DMS53 (cell line): ENCODE measurements around the gene TOMT.

Source experiments
- DNase-seq: peaks from one replicate; lab custom pipeline; 2025; lab: John Stamatoyannopoulos, UW

Gene TOMT

GRCh38 chr11:72105888-72106287 is at the start of gene TOMT:
Gene TOMT, plus strand, starts transcription at chr11:72105924. Its CDS starts 28 bp downstream, at chr11:72105952.
- no peak for DNase-seq

GRCh38 chr11:72058416-72059034 is 47.2 kb upstream of the TOMT start:
- DNase-seq, result no peak

- no peak for DNase-seq
Measured at GRCh38 chr11:72061739-72062396, 43.9 kb upstream of the TOMT start.

- DNase-seq, result no peak
Measured at GRCh38 chr11:72066855-72067254, 38.9 kb upstream of the TOMT start.

GRCh38 chr11:72067266-72067665 is 38.5 kb upstream of the TOMT start:
- DNase-seq, result no peak

- DNase-seq, result no peak
Measured at GRCh38 chr11:72067676-72068075, 38.0 kb upstream of the TOMT start.

- no peak for DNase-seq
Measured at GRCh38 chr11:72069200-72069599, 36.5 kb upstream of the TOMT start.

GRCh38 chr11:72069787-72070251 is 35.9 kb upstream of the TOMT start:
- peak; percentile 87 for DNase-seq

GRCh38 chr11:72070491-72070890 is 35.2 kb upstream of the TOMT start:
- no peak for DNase-seq

GRCh38 chr11:72072348-72072747 is 33.4 kb upstream of the TOMT start:
- peak; percentile 77 for DNase-seq

- no peak for DNase-seq
Measured at GRCh38 chr11:72075109-72075508, 30.6 kb upstream of the TOMT start.

- DNase-seq, result no peak
Measured at GRCh38 chr11:72075756-72076155, 30.0 kb upstream of the TOMT start.

- DNase-seq, result no peak
Measured at GRCh38 chr11:72078477-72078876, 27.2 kb upstream of the TOMT start.

- no peak for DNase-seq
Measured at GRCh38 chr11:72079819-72080325, 25.9 kb upstream of the TOMT start.

GRCh38 chr11:72080326-72081183 is 25.2 kb upstream of the TOMT start, which contains the start of the genes LRRC51 and NUMA1:
Gene LRRC51, plus strand, starts transcription at chr11:72080850. Its CDS starts 8,234 bp downstream, at chr11:72089084.
Gene NUMA1, minus strand, starts transcription at chr11:72080542. Its CDS starts 44,599 bp downstream, at chr11:72035943.
- DNase-seq, result peak; percentile 100

GRCh38 chr11:72081184-72081644 is 24.5 kb upstream of the TOMT start:
- DNase-seq, result peak; percentile 59

- peak; percentile 71 for DNase-seq
Measured at GRCh38 chr11:72081821-72082453, 23.8 kb upstream of the TOMT start.

GRCh38 chr11:72083414-72083813 is 22.3 kb upstream of the TOMT start:
- no peak for DNase-seq

- no peak for DNase-seq
Measured at GRCh38 chr11:72084076-72084475, 21.6 kb upstream of the TOMT start.

- no peak for DNase-seq
Measured at GRCh38 chr11:72084965-72085364, 20.8 kb upstream of the TOMT start.

- DNase-seq, result peak; percentile 38
Measured at GRCh38 chr11:72085621-72086351, 19.9 kb upstream of the TOMT start.
